Activated CD4-positive, alpha-beta T cell treated with anti-CD3 and anti-CD28 coated beads, Interleukin-2, amount 10 ng/mL, durations not matched to agents 7 days and 5 days (primary cell): ENCODE measurements around the gene LLGL2. TPM values are rescaled to one million over a fixed set of nuclear protein-coding genes. Genes with fewer than 3 reads are reported as not detected.
"Not testable (repeated sequence)": the region's sequence is repeated elsewhere in the genome, so short reads cannot be mapped to it uniquely, and the experiment has no call there.

Experiments used
- CTCF ChIA-PET: fragments of 350-600 bp; sonication (Branson Sonifier 250); formaldehyde crosslinking; loops from one replicate; lab custom pipeline; 2021; ENCODE audit warnings: antibody characterized with exemption; lab: Charles Lee
- POLR2A ChIA-PET: fragments of 350-600 bp; sonication (Branson Sonifier 250); formaldehyde crosslinking; loops from one replicate; lab custom pipeline; 2021; ENCODE audit warnings: antibody characterized with exemption; lab: Charles Lee
- DNase-seq: peaks from one replicate; pipeline ENCODE4 v3.0.0-alpha.2; 2020
- H3K27ac Mint-ChIP-seq: one replicate; pipeline ENCODE4 v1.8.0; 2021; ENCODE audit warnings: mild to moderate bottlenecking, moderate library complexity, mixed read lengths
- H3K27me3 Mint-ChIP-seq: one replicate; pipeline ENCODE4 v1.8.0; 2021; ENCODE audit warnings: mixed read lengths
- H3K36me3 Mint-ChIP-seq: one replicate; pipeline ENCODE4 v1.8.0; 2021; ENCODE audit warnings: low read depth, mixed read lengths
- H3K4me1 Mint-ChIP-seq: one replicate; pipeline ENCODE4 v1.8.0; 2021; ENCODE audit warnings: mixed read lengths
- H3K4me3 Mint-ChIP-seq: one replicate; pipeline ENCODE4 v1.8.0; 2021; ENCODE audit warnings: mild to moderate bottlenecking, moderate library complexity, mixed read lengths
- H3K9me3 Mint-ChIP-seq: one replicate; pipeline ENCODE4 v1.8.0; 2021; ENCODE audit warnings: mixed read lengths
- total RNA-seq, 2 experiments: library from RNA; stranded (reverse); gene quantifications; one replicate each; pipeline ENCODE4 v1.2.3, GENCODE V29; 2021

LLGL2 gene
- total RNA-seq, 2 experiments from 2014 or later, result 17.8 to 24.2 TPM

GRCh38 chr17:75574404-75575036, 49.0 kb downstream of the LLGL2 start:
- Mint-ChIP-seq H3K4me1 (peaks cover 6% of the 10 kb centered on the region), H3K27me3 (no peaks in the 10 kb centered on the region), H3K4me3 (no peak overlapping the region), H3K27ac (no peak overlapping the region), H3K36me3 (no peaks in the 10 kb centered on the region), H3K9me3 (no peaks in the 10 kb centered on the region)
- CTCF ChIA-PET, result no interaction called here
- no peak for DNase-seq
- POLR2A ChIA-PET, result no interaction called here

- Mint-ChIP-seq H3K4me3 (no peak overlapping the region), H3K36me3 (no peaks in the 10 kb centered on the region), H3K9me3 (no peaks in the 10 kb centered on the region), H3K4me1 (peaks cover 6% of the 10 kb centered on the region), H3K27me3 (no peaks in the 10 kb centered on the region), H3K27ac (no peak overlapping the region)
- ChIA-PET CTCF (no interaction called here), POLR2A (no interaction called here)
- no peak for DNase-seq
Observed at GRCh38 chr17:75575197-75575596, 49.7 kb downstream of the LLGL2 start.

DNA sequence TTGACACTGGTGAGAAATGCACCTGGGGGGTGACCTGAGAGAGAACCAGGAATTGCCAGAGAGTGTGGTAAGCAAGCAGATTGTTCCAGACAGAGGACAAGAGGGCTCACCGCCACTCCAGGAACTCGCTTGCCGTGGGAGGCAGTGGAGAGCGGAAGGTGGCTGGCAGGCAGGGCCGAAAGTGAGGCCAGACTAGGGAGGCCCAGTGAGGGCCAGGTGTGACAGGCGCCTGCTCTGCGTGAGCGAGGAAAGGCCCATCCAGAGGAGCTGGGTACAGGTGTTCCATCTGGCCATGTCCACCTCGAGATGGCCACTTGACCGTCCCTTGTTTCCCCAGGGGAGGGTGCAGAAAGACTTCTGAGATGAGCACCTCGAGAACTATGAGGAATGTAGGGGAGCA, 50.2 kb downstream of the LLGL2 start:
- CTCF ChIA-PET, result no interaction called here
- POLR2A ChIA-PET, result no interaction called here
- Mint-ChIP-seq H3K9me3 (no peaks in the 10 kb centered on the region), H3K36me3 (no peaks in the 10 kb centered on the region), H3K4me3 (no peak overlapping the region), H3K4me1 (peaks cover 6% of the 10 kb centered on the region), H3K27ac (no peak overlapping the region), H3K27me3 (no peaks in the 10 kb centered on the region)
- DNase-seq, result no peak

DNA sequence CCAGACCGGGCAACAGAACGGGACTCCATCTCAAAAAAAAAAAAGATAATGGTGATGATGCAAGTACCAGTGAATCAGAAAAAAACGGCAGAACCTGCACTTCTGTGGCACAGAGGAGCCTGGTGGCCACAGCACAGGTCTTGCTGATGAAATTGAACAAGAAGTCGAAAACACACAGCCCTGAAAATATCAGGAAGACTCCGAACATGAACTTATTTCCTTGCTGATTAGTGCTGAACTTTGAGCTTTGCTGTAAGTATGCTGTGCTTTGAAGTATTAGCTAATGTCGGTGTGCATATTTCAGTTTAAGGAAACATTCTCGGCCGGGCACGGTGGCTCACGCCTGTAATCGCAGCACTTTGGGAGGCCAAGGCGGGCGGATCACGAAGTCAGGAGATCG, 51.2 kb downstream of the LLGL2 start:
- Mint-ChIP-seq H3K27me3 (peaks cover 2% of the 10 kb centered on the region), H3K4me3 (no peak overlapping the region), H3K9me3 (peaks cover 5% of the 10 kb centered on the region), H3K4me1 (peaks cover 9% of the 10 kb centered on the region), H3K27ac (no peak overlapping the region), H3K36me3 (no peaks in the 10 kb centered on the region)
- ChIA-PET POLR2A (no interaction called here), CTCF (interaction anchor here (1.0 kb wide), 1 partner anchor 45 kb away, joined by 6 read pairs; no protein-coding TSS in a partner anchor)
- no peak for DNase-seq

DNA sequence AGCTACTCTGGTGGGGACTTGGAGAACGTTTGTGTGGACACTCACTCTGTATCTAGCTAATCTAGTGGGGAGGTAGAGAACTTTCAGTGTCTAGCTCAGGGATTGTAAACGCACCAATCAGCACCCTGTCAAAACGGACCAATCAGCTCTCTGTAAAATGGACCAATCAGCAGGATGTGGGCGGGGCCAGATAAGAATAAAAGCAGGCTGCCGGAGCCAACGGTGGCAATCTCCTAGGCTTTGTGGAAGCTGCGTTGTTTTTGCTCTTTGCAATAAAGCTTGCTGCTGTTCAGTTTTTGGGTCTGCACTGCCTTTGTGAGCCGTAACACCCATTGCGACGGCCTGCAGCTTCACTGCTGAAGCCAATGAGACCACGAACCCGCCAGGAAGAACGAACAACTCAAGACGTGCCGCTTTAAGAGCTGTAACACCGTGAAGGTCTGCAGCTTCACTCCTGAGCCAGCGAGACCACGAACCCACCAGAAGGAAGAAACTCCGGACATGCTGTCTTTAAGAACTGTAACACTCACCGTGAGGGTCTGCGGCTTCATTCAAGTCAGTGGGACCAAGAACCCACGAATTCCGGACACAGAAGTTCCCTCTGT, 55.7 kb downstream of the LLGL2 start:
- H3K9me3 Mint-ChIP-seq, H3K36me3 Mint-ChIP-seq, H3K27ac Mint-ChIP-seq: not testable (repeated sequence)
- CTCF ChIA-PET, result interaction anchor here (0.6 to 2.6 kb wide), 8 partner anchors 10 to 428 kb away, joined by 3 to 8 read pairs (median 4); no protein-coding TSS in a partner anchor
- POLR2A ChIA-PET, result interaction anchor here (0.6 kb wide), 1 partner anchor 11 kb away, joined by 3 read pairs; no protein-coding TSS in a partner anchor
- Mint-ChIP-seq H3K4me3 (peak overlapping the region; percentile 62), H3K27me3 (peaks cover 15% of the 10 kb centered on the region), H3K4me1 (peaks cover 12% of the 10 kb centered on the region)
- peak; percentile 57 for DNase-seq

DNA sequence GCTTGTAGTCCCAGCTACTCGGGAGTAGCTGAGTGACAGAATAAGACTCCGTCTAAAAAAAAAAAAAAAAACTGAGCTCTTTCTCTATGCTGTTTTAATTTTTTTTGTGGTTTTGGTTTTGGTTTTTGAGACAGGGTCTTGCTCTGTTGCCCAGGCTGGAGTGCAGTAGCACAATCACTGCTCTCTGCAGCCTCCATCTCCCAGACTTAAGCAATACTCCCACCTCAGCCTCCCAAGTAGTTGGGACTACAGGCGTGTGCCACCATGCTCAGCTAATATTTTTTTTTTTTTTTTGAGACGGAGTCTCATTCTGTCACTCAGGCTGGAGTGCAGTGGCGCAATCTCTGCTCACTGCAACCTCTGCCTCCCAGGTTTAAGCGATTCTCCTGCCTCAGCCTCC, 57.7 kb downstream of the LLGL2 start:
- DNase-seq, POLR2A ChIA-PET, H3K36me3 Mint-ChIP-seq, H3K27ac Mint-ChIP-seq, H3K9me3 Mint-ChIP-seq, H3K4me3 Mint-ChIP-seq: not testable (repeated sequence)
- CTCF ChIA-PET, result interaction anchor here (0.6 to 2.6 kb wide), 11 partner anchors 12 to 545 kb away, joined by 3 to 8 read pairs (median 4); partner anchors contain the start of genes MIF4GD, SMIM5 and TRIM65
- Mint-ChIP-seq H3K27me3 (peaks cover 29% of the 10 kb centered on the region), H3K4me1 (peaks cover 12% of the 10 kb centered on the region)

GRCh38 chr17:75584849-75585175, 59.3 kb downstream of the LLGL2 start:
- no peak for DNase-seq
- H3K36me3 Mint-ChIP-seq, result no peaks in the 10 kb centered on the region
- peaks cover 5% of the 10 kb centered on the region for H3K9me3 Mint-ChIP-seq
- H3K27me3 Mint-ChIP-seq, result peaks cover 29% of the 10 kb centered on the region
- no peak overlapping the region for H3K27ac Mint-ChIP-seq
- peaks cover 12% of the 10 kb centered on the region for H3K4me1 Mint-ChIP-seq
- H3K4me3 Mint-ChIP-seq, result no peak overlapping the region
- ChIA-PET CTCF (no interaction called here), POLR2A (no interaction called here)

DNA sequence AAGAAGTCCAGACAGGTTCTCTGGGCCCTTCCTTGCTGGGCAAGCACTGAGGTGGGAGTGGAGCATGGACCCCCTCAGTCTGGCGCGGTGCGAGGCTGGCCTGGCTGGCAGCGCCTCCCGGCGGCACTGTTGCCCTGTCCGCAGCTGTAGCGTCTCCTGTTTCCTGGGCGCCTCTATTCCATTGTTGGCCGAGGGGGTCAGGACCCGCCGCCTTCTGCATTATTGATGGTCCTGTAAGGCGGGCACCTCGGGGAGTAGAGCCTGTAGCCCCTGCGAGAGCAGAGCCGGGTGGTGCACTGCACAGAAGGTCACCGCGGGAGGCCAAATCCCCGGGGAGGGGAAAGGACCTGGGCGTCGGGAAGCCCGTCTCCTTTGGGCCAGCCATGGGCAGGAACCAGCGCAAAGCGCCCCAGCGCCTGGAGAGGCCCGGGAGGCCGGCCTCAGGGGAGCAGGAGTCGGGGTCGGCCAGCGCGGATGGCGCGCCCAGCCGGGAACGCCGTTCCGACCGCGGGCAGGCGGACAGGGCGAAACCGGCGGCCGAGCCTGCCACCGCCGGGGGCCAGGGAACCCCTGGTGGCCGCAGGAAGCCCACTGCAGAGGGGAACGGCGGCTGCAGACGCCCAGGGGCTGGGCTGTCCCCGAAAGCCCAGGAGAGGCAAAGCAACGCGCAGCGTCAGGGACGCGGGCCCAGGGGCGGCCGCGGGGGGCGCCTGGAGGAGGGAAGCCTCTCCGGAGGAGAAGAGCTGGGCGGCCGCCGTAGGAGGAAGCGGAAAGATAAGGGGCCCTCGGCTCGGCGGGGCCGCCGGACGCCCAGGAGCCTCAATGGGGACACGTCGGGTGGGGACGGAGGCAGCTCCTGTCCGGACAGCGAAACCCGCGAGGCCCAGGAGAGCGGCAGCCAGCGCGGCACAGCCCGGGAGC, 62.4 kb downstream of the LLGL2 start, which contains the start of gene MYO15B:
MYO15B (plus strand) TSS at position 126 of the 921 bp plus-strand sequence; CDS start at position 384, 258 bp downstream.
- ChIA-PET POLR2A (no interaction called here), CTCF (interaction anchor here (0.6 to 1.6 kb wide), 7 partner anchors 11 to 288 kb away, joined by 3 to 6 read pairs (median 3); partner anchors contain the start of genes TMEM94 and WBP2)
- no peak within 1 kb of the TSS for H3K4me3 Mint-ChIP-seq
- H3K9me3 Mint-ChIP-seq, result no peaks in the 10 kb centered on the region
- peaks cover 24% of the 10 kb centered on the region for H3K27me3 Mint-ChIP-seq
- peak; percentile 21 for DNase-seq
- H3K36me3 Mint-ChIP-seq, result no peaks in the 10 kb centered on the region
- H3K4me1 Mint-ChIP-seq, result peaks cover 11% of the 10 kb centered on the region
- no peak within 1 kb of the TSS for H3K27ac Mint-ChIP-seq

DNA sequence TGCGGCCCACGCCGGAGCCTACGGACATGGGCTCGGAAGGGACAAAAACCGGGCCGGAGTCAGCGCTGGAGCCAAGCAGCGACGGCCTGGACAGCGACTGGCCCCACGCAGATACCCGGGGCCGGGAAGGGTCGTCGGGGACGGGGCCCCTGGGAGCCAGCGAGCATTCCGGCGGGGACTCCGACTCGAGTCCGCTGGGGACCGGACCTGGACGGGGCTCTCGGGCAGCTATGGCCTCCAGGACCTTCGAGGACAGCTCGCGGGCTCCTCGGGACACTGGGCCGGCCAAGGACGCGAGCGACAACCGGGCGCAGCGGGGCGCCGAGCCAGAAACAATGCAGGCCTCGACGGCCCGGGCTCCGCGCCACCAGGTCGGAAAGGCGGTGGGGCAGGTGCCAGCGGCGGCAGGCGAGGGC, 63.1 kb downstream of the LLGL2 start:
- Mint-ChIP-seq H3K4me3 (no peak overlapping the region), H3K27me3 (peaks cover 24% of the 10 kb centered on the region), H3K9me3 (no peaks in the 10 kb centered on the region), H3K4me1 (peaks cover 10% of the 10 kb centered on the region), H3K36me3 (no peaks in the 10 kb centered on the region), H3K27ac (no peak overlapping the region)
- no peak for DNase-seq
- POLR2A ChIA-PET, result no interaction called here
- CTCF ChIA-PET, result interaction anchor here (0.6 to 1.6 kb wide), 7 partner anchors 10 to 287 kb away, joined by 3 to 6 read pairs (median 3); partner anchors contain the start of genes TMEM94 and WBP2

DNA sequence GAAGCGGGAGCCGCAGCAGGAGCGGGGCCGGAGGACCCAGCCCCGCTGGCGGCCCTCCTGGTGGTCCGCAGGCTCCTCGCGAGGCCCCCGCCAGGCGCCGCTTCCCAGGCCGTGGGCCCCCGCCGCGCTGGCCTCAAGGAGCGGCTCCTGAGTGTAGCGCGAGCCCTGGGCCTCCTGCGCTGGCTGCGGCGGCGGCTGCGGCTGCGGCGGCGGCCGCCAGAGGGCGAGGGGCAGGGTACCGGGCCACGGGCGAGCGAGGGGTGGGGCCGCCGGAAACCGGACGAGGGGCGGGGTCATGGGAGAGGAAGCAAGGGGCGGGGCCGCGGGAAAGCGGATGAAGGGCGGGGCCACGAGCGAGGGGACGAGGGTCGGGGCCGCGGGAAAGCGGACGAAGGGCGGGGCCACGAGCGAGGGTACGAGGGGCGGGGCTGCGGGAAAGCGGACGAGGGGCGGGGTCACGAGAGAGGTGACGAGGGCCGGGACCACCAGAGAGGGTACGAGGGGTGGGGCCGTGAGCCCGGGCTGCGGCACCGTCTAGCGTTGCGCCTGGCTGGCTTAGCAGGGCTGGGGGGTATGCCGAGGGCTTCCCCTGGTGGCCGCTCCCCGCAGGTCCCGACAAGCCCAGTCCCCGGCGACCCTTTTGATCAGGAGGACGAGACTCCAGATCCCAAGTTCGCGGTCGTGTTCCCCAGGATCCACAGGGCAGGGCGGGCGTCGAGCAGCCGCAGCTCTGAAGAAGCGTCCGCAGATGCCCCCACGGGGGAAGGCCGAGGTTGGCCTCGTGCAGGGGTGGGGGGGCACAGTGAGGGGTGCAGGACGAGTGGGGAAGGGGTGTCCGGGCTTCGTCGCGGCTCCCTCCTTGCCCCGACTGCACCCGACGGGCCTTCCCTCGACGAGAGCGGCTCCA, 63.8 kb downstream of the LLGL2 start:
- Mint-ChIP-seq H3K27ac (peak overlapping the region; percentile 86), H3K4me3 (peak overlapping the region; percentile 68), H3K27me3 (peaks cover 24% of the 10 kb centered on the region), H3K9me3 (no peaks in the 10 kb centered on the region), H3K4me1 (peaks cover 10% of the 10 kb centered on the region), H3K36me3 (no peaks in the 10 kb centered on the region)
- POLR2A ChIA-PET, result no interaction called here
- CTCF ChIA-PET, result interaction anchor here (0.9 to 2.3 kb wide), 7 partner anchors 10 to 266 kb away, joined by 3 to 11 read pairs (median 4); partner anchors contain the start of gene WBP2
- peak; percentile 96 for DNase-seq

GRCh38 chr17:75589919-75590303, 64.4 kb downstream of the LLGL2 start:
- Mint-ChIP-seq H3K27me3 (peaks cover 24% of the 10 kb centered on the region), H3K4me1 (peaks cover 10% of the 10 kb centered on the region), H3K4me3 (no peak overlapping the region), H3K36me3 (no peaks in the 10 kb centered on the region), H3K9me3 (no peaks in the 10 kb centered on the region), H3K27ac (peak overlapping the region; percentile 71)
- POLR2A ChIA-PET, result no interaction called here
- no peak for DNase-seq
- CTCF ChIA-PET, result interaction anchor here (1.1 to 2.3 kb wide), 3 partner anchors 12 to 317 kb away, joined by 3 to 11 read pairs (median 7); no protein-coding TSS in a partner anchor
